Heart right ventricle (tissue), 16 donors: ENCODE measurements around the gene COMT. TPM values are rescaled to one million over a fixed set of nuclear protein-coding genes. Genes with fewer than 3 reads are reported as not detected.

Source experiments
- ATAC-seq, 8 donors: fragments of 200-7000 bp; cut with Tn5 transposase; one replicate each; pipeline ENCODE4 v1.9.1; 2020; ENCODE audit warnings: mild to moderate bottlenecking in 8 of 8, moderate library complexity in 8 of 8, moderate number of reproducible peaks in 1 of 8
- DNase-seq, 2 donors: peaks; one replicate each; pipeline ENCODE4 v3.0.0-alpha.2; 2020
- H3K27ac ChIP-seq, 10 donors: fragments of 200-600 bp; sonication (generic) in 2 of 10; one replicate each; pipeline versions ENCODE4 v1.5.0 to v1.8.0; 2020 to 2022; ENCODE audit warnings: mild to moderate bottlenecking in 3 of 10
- H3K27me3 ChIP-seq, 7 donors: fragments of 200-600 bp; one replicate each; pipeline ENCODE4 v1.8.0; 2021 to 2022; ENCODE audit warnings: mild to moderate bottlenecking in 2 of 7
- H3K36me3 ChIP-seq, 9 donors: fragments of 200-600 bp; sonication (generic) in 1 of 9; one replicate each; pipeline versions ENCODE4 v1.5.0 to v1.8.0; 2020 to 2022; ENCODE audit warnings: mild to moderate bottlenecking in 2 of 9
- H3K4me1 ChIP-seq, 9 donors: fragments of 200-600 bp; sonication (generic) in 1 of 9; one replicate each; pipeline versions ENCODE4 v1.5.0 to v1.8.0; 2020 to 2022; ENCODE audit warnings: mild to moderate bottlenecking in 4 of 9
- H3K4me3 ChIP-seq, 10 donors: fragments of 200-600 bp; sonication (generic) in 2 of 10; one replicate each; pipeline versions ENCODE4 v1.5.0 to v1.8.0; 2020 to 2022; ENCODE audit warnings: mild to moderate bottlenecking in 7 of 10, moderate library complexity in 2 of 10
- H3K9me3 ChIP-seq, 11 donors: fragments of 200-600 bp in 10 of 11; sonication (generic) in 2 of 11; one replicate each; pipeline versions ENCODE4 v1.5.0 to v1.8.0; 2013 to 2022; ENCODE audit warnings: mild to moderate bottlenecking in 2 of 11, control low read depth in 1 of 11, moderate library complexity in 1 of 11
- WGBS, 2 donors: extraction: QIAGEN DNeasy Blood & Tissue Kit; methylation state at CpG; one replicate each; pipeline ENCODE4 v1.1.7; 2013; ENCODE audit warnings: inconsistent platforms in 1 of 2; 5-methylcytosine and 5-hydroxymethylcytosine counted together
- intact Hi-C, 10 donors: fragments of 100-400 bp; cut with DNase I; formaldehyde crosslinking; loops; one replicate each; pipeline versions ENCODE4 v1.11.1 to v1.14.2; 2022
- polyA plus RNA-seq, 2 donors: library from polyadenylated mRNA; stranded (reverse); fragments of 200-250 nt; gene quantifications; one replicate each; pipeline ENCODE4 v1.2.3, GENCODE V29; 2013
- total RNA-seq, 10 donors: library from RNA; stranded (reverse); fragmentation: NEBNext Ultra II Directional in 3 of 10; extraction: Animal tissue kit (Norgen Biotek cat#: 25700) in 3 of 10; gene quantifications; one replicate each; pipeline versions ENCODE4 v1.2.1 to v1.2.4, GENCODE V29; 2021 to 2023
- TF ChIP-seq, protein P1 (sequence below), 9 donors: fragments of 200-600 bp; sonication (generic) in 2 of 9; IDR thresholded peaks; one replicate each; pipeline versions ENCODE4 v1.5.0 to v1.8.0; 2021 to 2022; ENCODE audit warnings: antibody characterized with exemption in 9 of 9, mild to moderate bottlenecking in 5 of 9, moderate library complexity in 1 of 9
- donor health status: Arrhythmogenic right ventricular cardiomyopathy.
- donor health status: ischemic (EF 13 %, LVEDD 7.1; RV severe dilation, severe dysfunction).
- donor health status: healthy with polysubstance abuse.
- donor health status: DM: no; HTN: yes; CAD: no.
- donor health status: DM: no; HTN: no; CAD: no.
- donor health status: ischemic (EF 25% LVEDD 6.9; RV normal size, moderate dysfunction).
- donor health status: ischemic (EF 25% LVEDD 5.7; RV mildly dilated, moderate dysfunction).
- donor health status: healthy.
- donor health status: DM: yes; HTN: yes; CAD: no.
- donor health status: Ischemic cardiomyopathy.
- donor health status: ischemic (EF 35%, LVEDD 5.7; RV mildly dilated, moderate dysfunction).
- donor health status: nonischemic (EF 11% LVEDD 7.7; RV severe dilation, severe dysfunction).
- donor health status: DM: yes; HTN: yes; CAD: no.
- donor health status: PGD.
- donor health status: ischemic (EF 29% LVEDD 5.4; RV normal size, mild dysfunction).
- donor health status: nonischemic (EF 23%, LVEDD 6.1; RV moderate dilation, normal function).

Gene COMT
- total and polyA plus RNA-seq, 12 donors: 42.9 to 273 (median 101) TPM

DNA sequence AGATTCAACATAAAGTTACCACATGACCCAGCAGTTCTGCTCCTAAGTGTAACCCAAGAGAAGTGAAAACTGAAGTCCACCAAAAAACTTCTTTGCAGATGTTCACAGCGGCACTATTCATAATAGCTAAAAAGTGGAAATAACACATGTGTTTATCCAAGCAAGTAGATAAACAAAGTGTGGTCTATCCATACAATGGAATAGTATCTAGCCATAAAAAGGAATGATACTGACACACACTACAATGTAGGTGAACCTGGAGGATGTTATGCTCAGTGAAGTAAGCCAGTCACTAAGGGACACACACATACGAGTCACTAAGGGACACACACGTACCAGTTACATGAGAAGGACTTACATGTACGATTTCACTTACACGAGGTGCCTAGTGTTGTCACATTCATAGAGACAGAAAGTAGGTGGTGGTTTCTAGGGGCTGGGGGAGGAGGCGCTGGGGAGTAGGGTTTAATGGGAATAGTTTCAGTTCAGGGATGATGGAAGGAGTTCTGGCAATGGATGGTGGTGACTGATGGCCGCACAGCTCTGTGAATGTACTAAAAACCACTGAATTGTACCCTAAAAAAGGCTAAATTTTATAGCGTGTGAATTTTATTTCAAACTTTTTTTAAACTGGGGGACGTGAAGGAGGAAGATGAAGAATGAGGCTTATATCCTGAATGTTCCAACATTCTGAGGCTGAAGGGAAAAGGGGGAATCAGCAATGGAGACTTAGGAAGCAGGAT is 27.2 kb upstream of the COMT start:
- 92 to 97% methylated on average over 9 of the region's 9 CpGs for WGBS, 2 donors
- Histone ChIP-seq H3K4me1 (no peaks in the 10 kb centered on the region), H3K9me3 (peaks cover 0 to 6% (median 0%) of the 10 kb centered on the region in 11 donors), H3K27ac (no peak overlapping the region), H3K36me3 (peaks cover 0 to 92% (median 46%) of the 10 kb centered on the region in 9 donors), H3K4me3 (no peak overlapping the region), H3K27me3 (no peaks in the 10 kb centered on the region)
- TF ChIP-seq, protein P1, sequence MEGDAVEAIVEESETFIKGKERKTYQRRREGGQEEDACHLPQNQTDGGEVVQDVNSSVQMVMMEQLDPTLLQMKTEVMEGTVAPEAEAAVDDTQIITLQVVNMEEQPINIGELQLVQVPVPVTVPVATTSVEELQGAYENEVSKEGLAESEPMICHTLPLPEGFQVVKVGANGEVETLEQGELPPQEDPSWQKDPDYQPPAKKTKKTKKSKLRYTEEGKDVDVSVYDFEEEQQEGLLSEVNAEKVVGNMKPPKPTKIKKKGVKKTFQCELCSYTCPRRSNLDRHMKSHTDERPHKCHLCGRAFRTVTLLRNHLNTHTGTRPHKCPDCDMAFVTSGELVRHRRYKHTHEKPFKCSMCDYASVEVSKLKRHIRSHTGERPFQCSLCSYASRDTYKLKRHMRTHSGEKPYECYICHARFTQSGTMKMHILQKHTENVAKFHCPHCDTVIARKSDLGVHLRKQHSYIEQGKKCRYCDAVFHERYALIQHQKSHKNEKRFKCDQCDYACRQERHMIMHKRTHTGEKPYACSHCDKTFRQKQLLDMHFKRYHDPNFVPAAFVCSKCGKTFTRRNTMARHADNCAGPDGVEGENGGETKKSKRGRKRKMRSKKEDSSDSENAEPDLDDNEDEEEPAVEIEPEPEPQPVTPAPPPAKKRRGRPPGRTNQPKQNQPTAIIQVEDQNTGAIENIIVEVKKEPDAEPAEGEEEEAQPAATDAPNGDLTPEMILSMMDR (IDR thresholded peaks at IDR 0.05): no peak
- ATAC-seq (no peak), DNase-seq (no peak)
- intact Hi-C loops: no loop called here

DNA sequence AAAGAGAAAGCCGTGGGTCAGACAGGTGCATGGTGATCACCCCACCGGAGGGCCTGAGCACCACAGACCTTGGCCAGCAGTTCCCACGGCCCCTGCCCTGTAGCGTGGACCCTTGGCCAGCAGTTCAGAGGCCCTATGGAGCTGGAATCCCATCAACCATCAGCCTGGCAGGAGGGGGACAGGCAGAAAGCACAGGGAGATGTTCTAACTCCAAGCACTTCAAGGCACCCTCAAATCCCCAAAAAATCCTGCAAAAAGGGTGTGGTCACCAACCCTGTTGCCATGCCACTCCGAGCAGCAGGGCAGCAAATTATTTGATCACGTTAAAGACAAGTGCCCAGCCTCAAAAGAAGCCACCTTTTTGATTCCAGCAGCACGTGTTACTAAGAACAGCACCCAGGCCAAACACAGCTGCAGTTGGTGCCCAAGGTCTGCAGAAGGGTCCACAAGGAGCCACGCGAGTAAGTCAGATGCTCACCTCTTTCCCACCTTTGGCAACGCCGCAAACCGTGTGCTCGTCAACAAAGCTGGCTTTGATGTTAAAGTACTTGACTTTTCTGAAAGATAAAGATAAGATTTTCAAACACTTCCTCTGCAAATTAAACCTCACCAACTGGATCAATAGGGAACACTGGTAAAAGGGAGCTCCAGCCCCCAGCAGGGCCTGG is 26.2 kb upstream of the COMT start:
- 88% methylated on average over 13 of the region's 13 CpGs for WGBS, 2 donors
- peaks cover 0 to 94% (median 46%) of the 10 kb centered on the region in 9 donors for H3K36me3 ChIP-seq

DNA sequence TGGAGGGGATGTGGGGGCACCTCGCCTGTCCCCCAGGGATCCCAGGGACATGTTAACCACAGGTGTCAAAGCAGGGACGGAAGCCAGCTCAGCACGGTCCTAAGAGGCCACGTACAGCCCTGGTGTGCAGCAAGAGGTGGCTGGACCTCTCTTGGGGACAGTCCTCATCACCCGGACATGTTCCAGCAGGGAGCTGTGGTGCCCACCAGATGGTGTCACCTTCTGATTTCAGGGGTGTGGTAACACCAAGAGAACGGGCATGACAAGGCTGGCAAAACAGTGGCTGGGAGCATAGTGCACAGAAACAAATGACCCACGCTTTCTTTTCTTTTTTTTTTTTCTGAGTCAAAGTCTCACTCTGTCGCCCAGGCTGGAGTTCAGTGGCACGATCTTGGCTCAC is 25.6 kb upstream of the COMT start:
- Histone ChIP-seq H3K4me3 (no peak overlapping the region), H3K36me3 (peaks cover 0 to 90% (median 46%) of the 10 kb centered on the region in 9 donors), H3K27me3 (no peaks in the 10 kb centered on the region), H3K9me3 (peaks cover 0 to 6% (median 0%) of the 10 kb centered on the region in 11 donors), H3K4me1 (no peaks in the 10 kb centered on the region), H3K27ac (no peak overlapping the region)
- DNase-seq (no peak), ATAC-seq (no peak)
- 91% methylated on average over 9 of the region's 9 CpGs for WGBS, 2 donors
- intact Hi-C loops: no loop called here
- TF ChIP-seq, protein P1 (IDR thresholded peaks at IDR 0.05): no peak

More for the DNA sequence above, 26.2 kb upstream of the COMT start:
- H3K27me3 ChIP-seq: no peaks in the 10 kb centered on the region
- ATAC-seq (no peak), DNase-seq (no peak)
- TF ChIP-seq, protein P1 (IDR thresholded peaks at IDR 0.05): no peak
- H3K4me1 ChIP-seq: no peaks in the 10 kb centered on the region
- H3K4me3 ChIP-seq: no peak overlapping the region
- intact Hi-C loops: no loop called here
- H3K9me3 ChIP-seq: peaks cover 0 to 6% (median 0%) of the 10 kb centered on the region in 11 donors
- no peak overlapping the region for H3K27ac ChIP-seq

DNA sequence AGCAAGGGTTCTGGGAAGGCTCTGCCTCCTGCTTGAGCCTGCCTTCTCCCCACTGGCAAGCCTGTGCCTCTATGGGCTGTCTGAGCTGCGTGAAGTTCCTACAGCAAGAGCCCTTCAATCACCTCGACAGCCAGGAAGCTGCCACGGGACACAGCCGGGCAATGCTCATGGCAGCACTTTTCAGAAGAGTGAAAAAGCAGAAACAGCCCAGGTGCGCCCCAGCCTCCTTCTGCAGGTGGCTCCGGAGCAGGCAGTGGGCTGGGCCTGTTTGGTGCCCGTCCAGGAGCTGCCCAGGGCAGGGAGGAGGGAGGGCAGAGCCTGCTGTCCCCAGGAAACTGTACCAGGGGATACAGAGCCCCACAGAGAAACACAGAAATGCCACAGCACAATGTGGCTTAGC is 24.6 kb upstream of the COMT start:
- ATAC-seq (no peak), DNase-seq (no peak)
- TF ChIP-seq, protein P1 (IDR thresholded peaks at IDR 0.05): no peak
- no peak overlapping the region for H3K27ac ChIP-seq
- WGBS, 2 donors: 85 to 89% methylated on average over 7 of the region's 7 CpGs
- intact Hi-C loops: no loop called here
- no peak overlapping the region for H3K4me3 ChIP-seq
- peaks cover 0 to 81% (median 46%) of the 10 kb centered on the region in 9 donors for H3K36me3 ChIP-seq
- H3K4me1 ChIP-seq: no peaks in the 10 kb centered on the region
- H3K9me3 ChIP-seq: peaks cover 0 to 6% (median 0%) of the 10 kb centered on the region in 11 donors
- no peaks in the 10 kb centered on the region for H3K27me3 ChIP-seq
